PFSK-1 (cell line): ENCODE data around the gene SLX9.

Experiments
- FOXP2 ChIP-seq: optimal IDR thresholded peaks from 2 replicates; pipeline ENCODE3; 2011; ENCODE audit warnings: borderline replicate concordance, control low read depth, inconsistent platforms; ENCODE audit not compliant: insufficient read depth; ENCODE audit errors: extremely low read length, extremely low read depth
- POLR2AphosphoS5 ChIP-seq: IDR thresholded peaks from 2 replicates; pipeline ENCODE4 v1.6.1; 2012; ENCODE audit warnings: low read depth, mild to moderate bottlenecking, control low read depth, low read length, moderate library complexity
- REST ChIP-seq, 2 experiments: IDR thresholded peaks; 2 replicates each; pipeline versions ENCODE4 v1.6.1 to v1.8.0; 2011 to 2012; ENCODE audit warnings: low read depth in 2 of 2, low read length in 2 of 2, control low read depth in 1 of 2, inconsistent platforms in 1 of 2, mild to moderate bottlenecking in 1 of 2, moderate library complexity in 1 of 2; ENCODE audit not compliant: insufficient read depth in 1 of 2
- SIN3A ChIP-seq: IDR thresholded peaks from 2 replicates; pipeline ENCODE4 v1.6.1; 2012; ENCODE audit warnings: mild to moderate bottlenecking, low read length, moderate library complexity, borderline replicate concordance; ENCODE audit not compliant: insufficient read depth
- TAF1 ChIP-seq: IDR thresholded peaks from 2 replicates; pipeline ENCODE4 v1.6.1; 2012; ENCODE audit warnings: low read length, control low read depth, borderline replicate concordance; ENCODE audit not compliant: insufficient read depth

Gene SLX9

GRCh38 chr21:44995343-44995941 is 55.6 kb downstream of the SLX9 start:
- no peak for TF ChIP-seq SIN3A
- no peak for TF ChIP-seq POLR2AphosphoS5
- TF ChIP-seq TAF1, result no peak
- TF ChIP-seq REST (IDR thresholded peaks at IDR 0.05; ENCODE audit: insufficient read depth in 1 of 2, low read depth in 2 of 2, low read length in 2 of 2), result no peak
- TF ChIP-seq FOXP2, result no peak

GRCh38 chr21:44996096-44996495 is 56.3 kb downstream of the SLX9 start:
- TF ChIP-seq REST (IDR thresholded peaks at IDR 0.05; ENCODE audit: insufficient read depth in 1 of 2, low read depth in 2 of 2, low read length in 2 of 2), result no peak
- no peak for TF ChIP-seq SIN3A
- no peak for TF ChIP-seq FOXP2
- TF ChIP-seq POLR2AphosphoS5, result no peak
- no peak for TF ChIP-seq TAF1

GRCh38 chr21:44996501-44996921 is 56.7 kb downstream of the SLX9 start:
- no peak for TF ChIP-seq POLR2AphosphoS5

GRCh38 chr21:44996983-44997936 is 57.4 kb downstream of the SLX9 start:
- no peak for TF ChIP-seq TAF1
- no peak for TF ChIP-seq POLR2AphosphoS5
- TF ChIP-seq SIN3A, result no peak
- no peak for TF ChIP-seq FOXP2
- no peak for TF ChIP-seq REST (IDR thresholded peaks at IDR 0.05; ENCODE audit: insufficient read depth in 1 of 2, low read depth in 2 of 2, low read length in 2 of 2)

GRCh38 chr21:44998086-44998620 is 58.3 kb downstream of the SLX9 start:
- TF ChIP-seq FOXP2 (no peak), POLR2AphosphoS5 (no peak), REST (IDR thresholded peaks at IDR 0.05; ENCODE audit: insufficient read depth in 1 of 2, low read depth in 2 of 2, low read length in 2 of 2) (no peak), TAF1 (no peak), SIN3A (no peak)
